Glutamatergic neuron (in vitro differentiated cells): ENCODE data around the gene RAPGEF5. TPM values are rescaled to one million over a fixed set of nuclear protein-coding genes. Genes with fewer than 3 reads are reported as not detected.

ENCODE experiments used
- DNase-seq: peaks from one replicate; pipeline ENCODE4 v3.0.0; 2022
- H3K27ac Mint-ChIP-seq: one replicate; pipeline ENCODE4 v1.8.0; 2020; ENCODE audit warnings: mild to moderate bottlenecking, mixed read lengths, inconsistent platforms; ENCODE audit not compliant: unreplicated experiment
- H3K27me3 Mint-ChIP-seq: one replicate; pipeline ENCODE4 v1.8.0; 2020; ENCODE audit warnings: mild to moderate bottlenecking, moderate library complexity, mixed read lengths, inconsistent platforms; ENCODE audit not compliant: unreplicated experiment
- H3K36me3 Mint-ChIP-seq: one replicate; pipeline ENCODE4 v1.8.0; 2020; ENCODE audit warnings: mild to moderate bottlenecking, mixed read lengths, inconsistent platforms; ENCODE audit not compliant: unreplicated experiment
- H3K4me1 Mint-ChIP-seq: one replicate; pipeline ENCODE4 v1.8.0; 2020; ENCODE audit warnings: mild to moderate bottlenecking, low read depth, mixed read lengths, inconsistent platforms; ENCODE audit not compliant: unreplicated experiment
- H3K4me3 Mint-ChIP-seq: one replicate; pipeline ENCODE4 v1.8.0; 2020; ENCODE audit warnings: mild to moderate bottlenecking, mixed read lengths, inconsistent platforms; ENCODE audit not compliant: unreplicated experiment
- H3K9me3 Mint-ChIP-seq: one replicate; pipeline ENCODE4 v1.8.0; 2020; ENCODE audit warnings: mild to moderate bottlenecking, moderate library complexity, mixed read lengths, inconsistent platforms; ENCODE audit not compliant: unreplicated experiment
- CTCF ChIP-seq: fragments of 200-600 bp; sonication (generic); IDR thresholded peaks from one replicate; pipeline ENCODE4 v1.5.0; 2021; ENCODE audit not compliant: partially characterized antibody, unreplicated experiment
- total RNA-seq: library from RNA; stranded (reverse); fragmentation: NEBNext Ultra II Directional; extraction: Animal tissue kit (Norgen Biotek cat#: 25700); gene quantifications from one replicate; pipeline ENCODE4 v1.2.1, GENCODE V29; 2021; ENCODE audit not compliant: unreplicated experiment

RAPGEF5 gene
- total RNA-seq, 1 donor from 2014 or later = 169 TPM

- peaks cover 3% of the 10 kb centered on the region for H3K36me3 Mint-ChIP-seq
These were observed 6.3 kb downstream of the RAPGEF5 start for GRCh38 chr7:22350466-22351328.

GRCh38 chr7:22348379-22348778 lies 8.6 kb downstream of the RAPGEF5 start:
- H3K4me1 Mint-ChIP-seq = no peaks in the 10 kb centered on the region
- H3K27ac Mint-ChIP-seq = no peak overlapping the region
- no peak overlapping the region for H3K4me3 Mint-ChIP-seq
- no peak for TF ChIP-seq CTCF
- H3K36me3 Mint-ChIP-seq = peaks cover 3% of the 10 kb centered on the region
- no peak for DNase-seq
- H3K9me3 Mint-ChIP-seq = peaks cover 2% of the 10 kb centered on the region
- H3K27me3 Mint-ChIP-seq = no peaks in the 10 kb centered on the region

More at GRCh38 chr7:22350466-22351328, 6.3 kb downstream of the RAPGEF5 start:
- no peak for DNase-seq
- TF ChIP-seq CTCF = no peak
- Mint-ChIP-seq H3K4me3 (no peak overlapping the region), H3K27ac (no peak overlapping the region), H3K9me3 (peaks cover 7% of the 10 kb centered on the region), H3K27me3 (no peaks in the 10 kb centered on the region), H3K4me1 (no peaks in the 10 kb centered on the region)

- Mint-ChIP-seq H3K27ac (no peak overlapping the region), H3K4me1 (no peaks in the 10 kb centered on the region), H3K4me3 (no peak overlapping the region), H3K9me3 (no peaks in the 10 kb centered on the region), H3K27me3 (no peaks in the 10 kb centered on the region), H3K36me3 (no peaks in the 10 kb centered on the region)
- DNase-seq = no peak
- no peak for TF ChIP-seq CTCF
These were observed 10.4 kb downstream of the RAPGEF5 start for GRCh38 chr7:22346383-22347107.

GRCh38 chr7:22344655-22345054 lies 12.3 kb downstream of the RAPGEF5 start:
- no peaks in the 10 kb centered on the region for H3K27me3 Mint-ChIP-seq
- no peak for TF ChIP-seq CTCF
- no peaks in the 10 kb centered on the region for H3K9me3 Mint-ChIP-seq
- no peak overlapping the region for H3K27ac Mint-ChIP-seq
- H3K4me1 Mint-ChIP-seq = no peaks in the 10 kb centered on the region
- DNase-seq = no peak
- H3K4me3 Mint-ChIP-seq = no peak overlapping the region
- peaks cover 7% of the 10 kb centered on the region for H3K36me3 Mint-ChIP-seq

- peaks cover 7% of the 10 kb centered on the region for H3K36me3 Mint-ChIP-seq
- peaks cover 4% of the 10 kb centered on the region for H3K4me1 Mint-ChIP-seq
- no peaks in the 10 kb centered on the region for H3K27me3 Mint-ChIP-seq
- no peak for DNase-seq
- H3K27ac Mint-ChIP-seq = no peak overlapping the region
- H3K4me3 Mint-ChIP-seq = no peak overlapping the region
- TF ChIP-seq CTCF = no peak
- H3K9me3 Mint-ChIP-seq = no peaks in the 10 kb centered on the region
These were observed 13.3 kb downstream of the RAPGEF5 start for GRCh38 chr7:22343612-22344011.
